ENCODE measurements around the gene SEC24A.
"Not testable (repeated sequence)": the region's sequence is repeated elsewhere in the genome, so short reads cannot be mapped to it uniquely, and the experiment has no call there.

Gene SEC24A

DNA sequence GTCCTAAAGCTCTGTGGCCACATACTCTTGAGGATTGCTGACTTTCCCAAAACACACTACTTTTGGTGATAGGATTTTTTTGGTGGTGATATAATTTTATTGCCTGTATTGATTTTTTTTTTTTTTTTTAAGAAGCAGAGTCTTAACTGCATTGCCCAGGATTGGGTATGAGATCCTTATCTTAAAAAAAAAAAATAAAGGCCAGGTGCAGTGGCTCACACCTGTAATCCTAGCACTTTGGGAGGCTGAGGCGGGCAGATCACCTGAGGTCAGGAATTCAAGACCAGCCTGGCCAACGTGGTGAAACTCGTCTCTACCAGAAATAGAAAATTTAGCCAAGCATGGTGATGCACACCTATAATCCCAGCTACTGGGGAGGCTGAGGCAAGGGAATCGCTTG lies 28.8 kb downstream of the SEC24A start:
- not testable (repeated sequence) for H2BK5ac ChIP-seq (ENCODE audit: low read length); H3K4me3 ChIP-seq (ENCODE audit: low read length); H4K5ac ChIP-seq (ENCODE audit: low read length); H3K4me1 ChIP-seq (ENCODE audit: control insufficient read depth, low read depth, low read length); H3K27me3 ChIP-seq (ENCODE audit: insufficient read depth, low read length, poor library complexity); H3K36me3 ChIP-seq (ENCODE audit: control insufficient read depth, insufficient read depth, low read length); H3K18ac ChIP-seq (ENCODE audit: low read length); H3K27ac ChIP-seq (ENCODE audit: low read depth, low read length); DNase-seq; H3K4ac ChIP-seq (ENCODE audit: low read depth, low read length); H3K23ac ChIP-seq (ENCODE audit: low read length); H3K9ac ChIP-seq (ENCODE audit: low read length); H3K56ac ChIP-seq (ENCODE audit: low read length); H4K8ac ChIP-seq (ENCODE audit: low read depth, low read length); H3K79me2 ChIP-seq (ENCODE audit: control insufficient read depth, insufficient read depth, low read length); H2AK5ac ChIP-seq (ENCODE audit: low read length); H2BK120ac ChIP-seq (ENCODE audit: low read depth, low read length); H3K79me1 ChIP-seq (ENCODE audit: low read length); H3K4me2 ChIP-seq (ENCODE audit: low read length); H2BK15ac ChIP-seq (replicated peaks; ENCODE audit: low read depth)
- WGBS (ENCODE audit: extremely low coverage, insufficient coverage, low lambda C conversion rate): no CpG with 5 or more reads among the region's 4 CpGs

DNA sequence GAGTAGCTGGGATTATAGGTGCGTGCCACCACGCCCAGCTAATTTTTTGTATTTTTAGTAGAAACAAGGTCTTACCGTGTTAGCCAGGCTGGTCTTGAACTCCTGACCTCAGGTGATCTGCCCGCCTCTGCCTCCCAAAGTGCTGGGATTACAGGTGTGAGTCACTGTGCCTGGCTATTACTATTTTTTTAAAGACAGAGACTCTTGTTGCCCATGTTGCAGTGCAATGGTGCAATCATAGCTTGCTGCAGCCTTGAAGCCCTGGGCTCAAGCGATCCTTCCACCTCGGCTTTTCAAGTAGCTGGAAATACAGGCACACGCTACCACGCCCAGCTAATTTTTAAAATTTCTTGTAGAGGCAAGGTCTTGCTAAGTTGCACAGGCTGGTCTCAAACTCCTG lies 41.6 kb downstream of the SEC24A start:
- WGBS (ENCODE audit: extremely low coverage, insufficient coverage, low lambda C conversion rate): no CpG with 5 or more reads among the region's 8 CpGs

DNA sequence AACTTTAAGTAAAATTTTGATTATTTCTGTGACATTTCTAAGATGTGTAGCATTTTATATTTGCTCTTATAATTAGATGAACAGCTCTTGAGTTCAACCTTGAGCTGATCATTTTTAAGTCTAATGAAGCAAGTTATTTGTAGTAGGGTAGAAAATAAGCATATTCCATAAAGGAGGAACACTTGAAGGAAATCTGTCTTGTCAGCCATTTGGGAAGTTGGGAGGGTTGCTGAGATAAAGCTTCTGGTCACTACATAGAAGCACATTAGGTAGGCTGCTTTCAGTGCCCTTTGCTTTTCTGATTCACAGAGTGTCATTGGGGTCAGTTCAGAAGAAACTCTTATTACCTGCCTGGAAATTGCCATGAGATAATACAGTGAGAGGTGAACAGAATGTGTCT lies 44.1 kb downstream of the SEC24A start:
- H3K4me3 ChIP-seq (ENCODE audit: low read length): no peak overlapping the region

More for the DNA sequence above, 41.6 kb downstream of the SEC24A start:
- not testable (repeated sequence) for H3K27me3 ChIP-seq (ENCODE audit: insufficient read depth, low read length, poor library complexity); H2AK5ac ChIP-seq (ENCODE audit: low read length); H3K23ac ChIP-seq (ENCODE audit: low read length); H4K5ac ChIP-seq (ENCODE audit: low read length); H4K8ac ChIP-seq (ENCODE audit: low read depth, low read length); H3K18ac ChIP-seq (ENCODE audit: low read length); H3K4me2 ChIP-seq (ENCODE audit: low read length); H3K4me3 ChIP-seq (ENCODE audit: low read length); H3K36me3 ChIP-seq (ENCODE audit: control insufficient read depth, insufficient read depth, low read length); H2BK5ac ChIP-seq (ENCODE audit: low read length); H2BK15ac ChIP-seq (replicated peaks; ENCODE audit: low read depth); H3K79me1 ChIP-seq (ENCODE audit: low read length); H3K79me2 ChIP-seq (ENCODE audit: control insufficient read depth, insufficient read depth, low read length); H3K9ac ChIP-seq (ENCODE audit: low read length); H2BK120ac ChIP-seq (ENCODE audit: low read depth, low read length); H3K56ac ChIP-seq (ENCODE audit: low read length); DNase-seq; H3K4me1 ChIP-seq (ENCODE audit: control insufficient read depth, low read depth, low read length); H3K27ac ChIP-seq (ENCODE audit: low read depth, low read length); H3K4ac ChIP-seq (ENCODE audit: low read depth, low read length)

DNA sequence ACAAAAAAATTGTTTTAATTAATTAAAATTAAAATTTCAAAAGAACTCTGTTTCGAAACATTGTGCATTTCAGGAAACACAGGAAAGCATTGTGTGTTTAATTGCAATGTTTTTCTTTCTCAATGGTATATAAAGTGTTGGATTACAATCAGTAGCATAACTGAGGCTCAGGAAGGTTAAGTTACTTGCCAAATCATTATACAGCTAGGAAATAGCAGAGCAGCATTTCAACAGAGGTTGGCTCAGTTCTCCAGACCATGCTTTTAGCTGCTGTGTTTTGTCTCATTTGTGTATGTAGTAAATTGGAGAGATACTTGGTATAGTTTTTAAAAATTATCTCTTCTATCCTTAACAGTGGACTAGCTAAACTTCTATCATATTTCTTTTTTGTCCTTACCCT lies 59.7 kb downstream of the SEC24A start:
- peaks cover 1% of the 10 kb centered on the region for H3K36me3 ChIP-seq (ENCODE audit: control insufficient read depth, insufficient read depth, low read length)
- H3K27ac ChIP-seq (ENCODE audit: low read depth, low read length): no peak overlapping the region
- no CpG with 5 or more reads among the region's 1 CpG for WGBS (ENCODE audit: extremely low coverage, insufficient coverage, low lambda C conversion rate)

More for the DNA sequence above, 44.1 kb downstream of the SEC24A start:
- no peak overlapping the region for H3K56ac ChIP-seq (ENCODE audit: low read length)
- DNase-seq: no peak
- H2BK15ac ChIP-seq (replicated peaks; ENCODE audit: low read depth): no peak overlapping the region
- no peak overlapping the region for H3K9ac ChIP-seq (ENCODE audit: low read length)
- no peak overlapping the region for H4K5ac ChIP-seq (ENCODE audit: low read length)
- H3K18ac ChIP-seq (ENCODE audit: low read length): no peak overlapping the region
- H3K79me1 ChIP-seq (ENCODE audit: low read length): no peaks in the 10 kb centered on the region
- peaks cover 8% of the 10 kb centered on the region for H3K36me3 ChIP-seq (ENCODE audit: control insufficient read depth, insufficient read depth, low read length)
- H3K27ac ChIP-seq (ENCODE audit: low read depth, low read length): no peak overlapping the region
- H3K4me2 ChIP-seq (ENCODE audit: low read length): no peak overlapping the region
- H3K4me1 ChIP-seq (ENCODE audit: control insufficient read depth, low read depth, low read length): no peaks in the 10 kb centered on the region
- H4K8ac ChIP-seq (ENCODE audit: low read depth, low read length): no peak overlapping the region
- H3K79me2 ChIP-seq (ENCODE audit: control insufficient read depth, insufficient read depth, low read length): no peaks in the 10 kb centered on the region
- H3K27me3 ChIP-seq (ENCODE audit: insufficient read depth, low read length, poor library complexity): no peaks in the 10 kb centered on the region
- H2AK5ac ChIP-seq (ENCODE audit: low read length): no peak overlapping the region
- no peak overlapping the region for H3K4ac ChIP-seq (ENCODE audit: low read depth, low read length)
- no peak overlapping the region for H2BK5ac ChIP-seq (ENCODE audit: low read length)
- H2BK120ac ChIP-seq (ENCODE audit: low read depth, low read length): no peak overlapping the region
- no peak overlapping the region for H3K23ac ChIP-seq (ENCODE audit: low read length)

DNA sequence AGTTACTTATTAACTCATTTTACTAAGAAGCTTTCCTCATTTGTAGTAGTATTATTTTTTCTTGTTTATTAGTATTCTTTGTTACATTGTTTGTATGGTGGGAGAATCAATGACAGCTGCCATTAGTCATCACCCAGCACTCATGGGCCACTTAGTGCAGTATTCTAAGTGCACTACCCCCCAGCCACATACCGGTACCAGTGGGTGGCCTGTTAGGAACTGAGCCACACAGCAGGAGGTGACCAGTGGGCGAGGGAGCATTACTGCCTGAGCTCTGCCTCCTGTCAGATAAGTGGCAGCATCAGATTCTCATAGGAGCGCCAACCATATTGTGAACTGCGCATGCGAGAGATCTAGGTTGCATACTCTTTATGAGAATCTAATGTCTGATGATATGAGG lies 65.5 kb downstream of the SEC24A start:
- Histone ChIP-seq H2BK120ac (ENCODE audit: low read depth, low read length) (no peak overlapping the region), H2AK5ac (ENCODE audit: low read length) (no peak overlapping the region), H3K4me2 (ENCODE audit: low read length) (no peak overlapping the region), H2BK5ac (ENCODE audit: low read length) (no peak overlapping the region), H3K79me2 (ENCODE audit: control insufficient read depth, insufficient read depth, low read length) (no peaks in the 10 kb centered on the region), H3K27me3 (ENCODE audit: insufficient read depth, low read length, poor library complexity) (no peaks in the 10 kb centered on the region), H2BK15ac (replicated peaks; ENCODE audit: low read depth) (no peak overlapping the region), H3K9ac (ENCODE audit: low read length) (no peak overlapping the region), H3K4me1 (ENCODE audit: control insufficient read depth, low read depth, low read length) (no peaks in the 10 kb centered on the region), H4K5ac (ENCODE audit: low read length) (no peak overlapping the region), H3K4ac (ENCODE audit: low read depth, low read length) (no peak overlapping the region), H3K79me1 (ENCODE audit: low read length) (no peaks in the 10 kb centered on the region), H3K56ac (ENCODE audit: low read length) (no peak overlapping the region), H3K36me3 (ENCODE audit: control insufficient read depth, insufficient read depth, low read length) (no peaks in the 10 kb centered on the region), H3K4me3 (ENCODE audit: low read length) (no peak overlapping the region), H4K8ac (ENCODE audit: low read depth, low read length) (no peak overlapping the region), H3K23ac (ENCODE audit: low read length) (no peak overlapping the region), H3K18ac (ENCODE audit: low read length) (no peak overlapping the region), H3K27ac (ENCODE audit: low read depth, low read length) (no peak overlapping the region)
- no CpG with 5 or more reads among the region's 5 CpGs for WGBS (ENCODE audit: extremely low coverage, insufficient coverage, low lambda C conversion rate)
- peak; percentile 62 for DNase-seq

More for the DNA sequence above, 59.7 kb downstream of the SEC24A start:
- H3K18ac ChIP-seq (ENCODE audit: low read length): no peak overlapping the region
- H2BK5ac ChIP-seq (ENCODE audit: low read length): no peak overlapping the region
- no peaks in the 10 kb centered on the region for H3K4me1 ChIP-seq (ENCODE audit: control insufficient read depth, low read depth, low read length)
- no peak overlapping the region for H2AK5ac ChIP-seq (ENCODE audit: low read length)
- H3K56ac ChIP-seq (ENCODE audit: low read length): no peak overlapping the region
- no peaks in the 10 kb centered on the region for H3K79me1 ChIP-seq (ENCODE audit: low read length)
- no peak overlapping the region for H3K4ac ChIP-seq (ENCODE audit: low read depth, low read length)
- H3K9ac ChIP-seq (ENCODE audit: low read length): no peak overlapping the region
- no peak overlapping the region for H3K23ac ChIP-seq (ENCODE audit: low read length)
- no peak overlapping the region for H2BK15ac ChIP-seq (replicated peaks; ENCODE audit: low read depth)
- no peak overlapping the region for H3K4me3 ChIP-seq (ENCODE audit: low read length)
- H3K27me3 ChIP-seq (ENCODE audit: insufficient read depth, low read length, poor library complexity): no peaks in the 10 kb centered on the region
- no peak overlapping the region for H4K5ac ChIP-seq (ENCODE audit: low read length)
- H4K8ac ChIP-seq (ENCODE audit: low read depth, low read length): no peak overlapping the region
- no peak for DNase-seq
- H3K4me2 ChIP-seq (ENCODE audit: low read length): no peak overlapping the region
- no peak overlapping the region for H2BK120ac ChIP-seq (ENCODE audit: low read depth, low read length)
- H3K79me2 ChIP-seq (ENCODE audit: control insufficient read depth, insufficient read depth, low read length): no peaks in the 10 kb centered on the region

DNA sequence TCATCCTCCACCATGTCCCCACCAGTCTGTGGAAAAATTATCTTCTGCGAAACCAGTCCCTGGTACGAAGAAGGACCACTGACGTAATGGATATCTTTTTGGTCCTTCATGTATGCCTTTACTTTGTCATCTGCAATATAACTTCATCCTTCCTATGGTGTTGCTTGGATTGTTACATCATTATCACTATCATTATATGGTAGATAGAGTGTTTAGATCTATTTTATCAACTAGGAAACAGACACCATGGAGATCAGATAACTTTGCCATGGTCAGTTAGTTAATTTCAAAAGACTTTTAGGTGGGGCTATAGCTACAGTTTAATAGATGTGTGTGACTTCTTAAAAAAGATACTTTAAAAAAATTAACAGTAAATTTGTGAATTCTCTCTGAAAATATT lies 66.0 kb downstream of the SEC24A start:
- no CpG with 5 or more reads among the region's 3 CpGs for WGBS (ENCODE audit: extremely low coverage, insufficient coverage, low lambda C conversion rate)
- no peaks in the 10 kb centered on the region for H3K27me3 ChIP-seq (ENCODE audit: insufficient read depth, low read length, poor library complexity)
- no peaks in the 10 kb centered on the region for H3K4me1 ChIP-seq (ENCODE audit: control insufficient read depth, low read depth, low read length)
- no peak overlapping the region for H3K27ac ChIP-seq (ENCODE audit: low read depth, low read length)
- H2AK5ac ChIP-seq (ENCODE audit: low read length): no peak overlapping the region
- H3K9ac ChIP-seq (ENCODE audit: low read length): no peak overlapping the region
- no peaks in the 10 kb centered on the region for H3K79me1 ChIP-seq (ENCODE audit: low read length)
- no peak overlapping the region for H3K23ac ChIP-seq (ENCODE audit: low read length)
- no peak overlapping the region for H3K4me2 ChIP-seq (ENCODE audit: low read length)
- H2BK15ac ChIP-seq (replicated peaks; ENCODE audit: low read depth): no peak overlapping the region
- H3K79me2 ChIP-seq (ENCODE audit: control insufficient read depth, insufficient read depth, low read length): no peaks in the 10 kb centered on the region
- H3K4me3 ChIP-seq (ENCODE audit: low read length): no peak overlapping the region
- no peak overlapping the region for H2BK5ac ChIP-seq (ENCODE audit: low read length)
- no peak overlapping the region for H3K56ac ChIP-seq (ENCODE audit: low read length)
- no peaks in the 10 kb centered on the region for H3K36me3 ChIP-seq (ENCODE audit: control insufficient read depth, insufficient read depth, low read length)
- H4K5ac ChIP-seq (ENCODE audit: low read length): no peak overlapping the region
- no peak overlapping the region for H3K18ac ChIP-seq (ENCODE audit: low read length)
- H4K8ac ChIP-seq (ENCODE audit: low read depth, low read length): no peak overlapping the region
- no peak overlapping the region for H3K4ac ChIP-seq (ENCODE audit: low read depth, low read length)
- no peak for DNase-seq
- H2BK120ac ChIP-seq (ENCODE audit: low read depth, low read length): no peak overlapping the region
